HuH-7.5 (cell line): ENCODE measurements around the gene DNAJC5G.
"Not testable (repeated sequence)": the region's sequence is repeated elsewhere in the genome, so short reads cannot be mapped to it uniquely, and the experiment has no call there.

ENCODE experiments used
- DNase-seq: peaks from one replicate; pipeline ENCODE4 v3.0.0; 2011; ENCODE audit warnings: low spot score

DNAJC5G gene

DNA sequence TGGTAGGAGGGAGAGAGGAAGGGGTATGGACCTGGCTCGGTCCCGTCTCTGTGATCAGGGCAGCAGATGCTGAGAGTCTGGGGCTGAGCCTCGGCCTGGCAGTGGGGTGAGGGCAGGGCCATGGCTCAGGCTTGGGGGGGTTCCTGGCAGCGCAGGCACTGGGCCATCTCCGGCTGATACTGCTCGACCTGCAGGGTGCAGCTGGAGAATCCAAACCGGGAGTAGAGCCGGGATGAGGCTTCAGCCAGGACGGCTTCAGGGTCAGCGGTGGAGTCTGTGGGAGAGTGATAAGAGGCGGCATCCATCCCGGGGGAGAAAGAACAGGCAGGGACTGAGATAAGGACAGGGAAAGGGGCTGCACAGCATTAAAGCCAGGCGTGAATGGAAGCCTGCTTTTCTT is 20.0 kb upstream of the DNAJC5G start:
- DNase-seq = no peak

DNA sequence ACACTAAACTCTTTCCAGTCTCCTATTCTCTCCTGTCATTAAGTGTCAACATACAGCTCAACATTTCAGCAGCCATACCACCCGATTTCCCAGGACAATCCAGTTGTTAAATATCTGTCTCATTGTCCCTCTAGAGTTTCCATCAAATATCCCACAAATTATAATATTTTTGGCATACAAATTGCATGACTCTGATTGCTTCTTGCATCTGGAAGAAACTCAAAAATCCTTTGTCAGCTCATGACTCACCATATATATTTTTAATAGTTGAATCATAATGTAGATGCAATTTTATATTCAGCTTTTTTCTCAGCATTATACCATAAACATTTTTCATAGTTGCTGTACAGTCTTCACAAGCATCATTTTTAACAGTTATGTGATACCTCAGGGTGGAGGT is 19.6 kb upstream of the DNAJC5G start:
- no peak for DNase-seq

DNA sequence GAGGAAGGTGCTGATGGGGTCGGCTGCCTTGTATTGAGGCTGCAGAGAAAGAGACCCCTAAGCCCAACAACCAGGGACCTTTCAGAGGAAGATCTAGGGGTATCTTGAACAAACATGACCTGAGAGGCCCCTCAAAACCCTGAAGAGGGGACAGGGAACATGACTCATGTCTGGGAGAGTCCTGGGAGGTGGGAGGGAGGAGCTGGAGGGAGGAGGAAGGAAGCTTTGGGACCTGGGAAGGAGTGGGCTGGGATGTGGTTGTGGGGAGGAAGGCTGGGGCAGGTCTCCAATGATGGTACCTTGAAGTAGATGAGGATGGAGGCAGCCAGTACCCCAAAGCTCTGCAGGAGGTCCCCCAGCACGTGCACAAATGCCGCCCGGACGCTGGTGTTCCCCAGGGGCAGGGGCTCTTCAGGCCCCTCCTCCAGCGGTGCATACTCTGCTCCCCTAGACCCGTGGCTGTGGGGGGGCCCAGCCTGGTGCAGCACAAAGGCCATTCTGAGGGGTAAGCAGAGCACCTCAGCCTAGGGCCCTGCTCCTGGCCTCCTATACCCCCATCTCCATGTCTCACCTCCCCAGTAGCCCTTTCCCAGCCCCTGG is 18.3 kb upstream of the DNAJC5G start:
- DNase-seq = no peak

DNA sequence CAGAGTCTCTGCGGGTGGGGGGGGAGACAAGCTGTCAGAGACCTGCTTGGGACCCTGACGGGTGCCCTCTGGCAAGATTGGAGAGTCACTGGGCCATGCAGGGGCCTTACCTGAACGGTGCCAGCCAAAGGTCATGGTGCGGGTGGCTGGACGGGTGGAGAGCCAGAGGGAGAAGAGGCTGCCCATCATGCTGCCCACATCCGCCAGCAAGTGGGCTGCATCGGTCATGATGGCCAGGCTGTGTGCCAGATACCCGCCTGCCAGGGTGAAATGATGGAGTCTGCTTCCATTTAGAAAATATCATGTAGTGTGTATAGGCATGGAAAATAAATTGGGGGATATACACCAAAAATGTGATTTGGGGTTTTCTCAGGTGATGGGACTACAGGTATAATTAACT is 17.2 kb upstream of the DNAJC5G start:
- no peak for DNase-seq

DNA sequence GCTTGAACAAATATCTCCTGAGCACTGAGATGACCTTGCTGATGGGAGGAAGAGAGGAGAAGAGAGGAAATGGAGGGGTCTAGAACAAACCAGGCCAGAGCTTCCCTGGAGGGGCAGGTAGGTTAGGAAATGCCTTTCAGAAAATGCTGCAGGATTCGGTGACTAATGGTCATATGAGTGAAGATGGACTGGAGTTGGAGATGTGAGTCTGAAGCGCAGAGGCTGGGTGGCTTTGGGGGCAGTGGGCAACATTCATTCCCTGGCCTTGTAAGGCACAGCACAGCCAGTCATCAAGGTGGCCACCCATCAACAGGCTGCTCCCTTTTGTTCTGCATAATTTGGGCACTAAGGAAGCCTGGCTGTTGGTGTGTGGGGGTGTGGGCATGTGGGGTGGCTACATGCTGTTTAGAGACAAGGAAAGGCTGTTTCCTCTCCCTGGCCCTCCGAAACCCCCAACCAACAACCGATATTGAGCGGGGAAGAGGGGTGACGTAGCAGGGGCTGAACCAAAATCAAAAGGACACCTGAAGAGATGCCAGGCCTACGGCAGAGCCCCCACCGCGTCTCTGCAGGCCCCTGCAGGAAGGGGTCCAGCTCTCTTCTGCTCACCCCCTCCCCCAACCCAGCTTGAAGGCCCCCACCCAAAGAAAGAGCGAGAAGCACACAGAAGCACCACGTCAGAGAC is 13.8 kb upstream of the DNAJC5G start:
- no peak for DNase-seq

DNA sequence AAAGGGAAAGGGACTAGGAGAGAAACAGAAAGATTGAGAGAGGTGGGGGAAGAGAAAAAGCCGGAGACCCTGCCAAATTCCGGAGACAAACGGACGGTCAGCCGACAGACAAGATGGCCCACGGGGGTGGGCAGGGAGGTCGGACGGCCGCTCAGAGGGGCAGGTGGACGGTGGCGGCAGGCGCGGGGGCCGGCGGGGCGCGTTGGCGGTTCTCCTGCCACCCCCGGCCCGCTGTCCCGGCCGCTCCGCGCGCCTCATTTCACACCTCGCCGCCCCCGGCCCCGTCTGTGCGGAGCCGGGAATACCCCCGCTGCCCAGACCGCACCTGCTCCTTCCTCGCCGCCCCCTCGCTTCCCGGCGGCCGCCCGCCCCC is 13.3 kb upstream of the DNAJC5G start:
- no peak for DNase-seq

DNA sequence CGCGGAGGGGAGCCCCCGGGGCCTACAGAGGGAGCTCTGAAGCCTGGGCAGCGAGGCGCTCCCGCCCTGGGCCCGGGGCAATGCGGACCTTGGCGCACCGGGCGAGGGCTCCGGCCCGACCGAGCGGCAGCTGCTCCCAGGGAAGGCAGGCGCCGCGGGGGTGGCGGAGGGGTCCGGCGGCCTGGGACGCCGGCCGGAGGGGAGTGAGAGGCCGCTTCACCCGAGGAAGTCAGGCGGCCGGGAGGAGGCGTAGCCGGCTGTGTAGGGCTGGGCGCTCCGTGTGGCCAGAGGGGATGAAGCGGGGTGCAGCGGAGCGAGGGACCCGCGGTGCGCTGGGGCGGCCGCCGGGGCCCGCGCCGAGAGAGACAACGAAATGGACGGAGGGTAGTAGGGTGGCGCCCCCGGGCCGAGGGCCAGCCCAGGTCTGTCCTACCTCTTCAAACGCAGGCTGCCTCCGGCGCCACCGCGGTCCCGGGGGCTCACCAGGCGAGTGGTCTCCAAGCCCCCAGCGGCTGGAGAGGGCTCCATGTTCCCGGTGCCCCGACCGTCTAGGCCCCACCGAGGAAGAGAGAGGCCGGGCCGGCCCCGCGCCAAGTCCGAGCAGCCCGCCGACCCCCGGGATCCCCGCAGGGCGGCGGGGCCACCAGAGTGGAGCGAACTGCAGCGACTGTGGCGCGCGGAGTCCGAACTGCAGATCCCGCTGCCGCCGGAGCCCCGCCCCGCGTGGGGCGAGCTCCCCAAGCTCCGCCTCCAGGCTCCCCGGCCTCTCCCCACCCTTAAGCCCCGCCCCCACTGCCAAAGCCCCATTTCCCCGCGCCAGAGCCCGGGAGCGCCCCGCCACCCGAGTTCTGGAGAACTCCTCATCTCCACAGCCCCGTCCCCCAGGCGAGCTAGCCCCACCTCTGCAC is 12.6 kb upstream of the DNAJC5G start, which contains the start of gene SLC30A3:
SLC30A3 (minus strand) TSS at position 669 of the 908 bp plus-strand sequence; CDS start at position 528, 141 bp downstream.
- peak; percentile 90 for DNase-seq

DNA sequence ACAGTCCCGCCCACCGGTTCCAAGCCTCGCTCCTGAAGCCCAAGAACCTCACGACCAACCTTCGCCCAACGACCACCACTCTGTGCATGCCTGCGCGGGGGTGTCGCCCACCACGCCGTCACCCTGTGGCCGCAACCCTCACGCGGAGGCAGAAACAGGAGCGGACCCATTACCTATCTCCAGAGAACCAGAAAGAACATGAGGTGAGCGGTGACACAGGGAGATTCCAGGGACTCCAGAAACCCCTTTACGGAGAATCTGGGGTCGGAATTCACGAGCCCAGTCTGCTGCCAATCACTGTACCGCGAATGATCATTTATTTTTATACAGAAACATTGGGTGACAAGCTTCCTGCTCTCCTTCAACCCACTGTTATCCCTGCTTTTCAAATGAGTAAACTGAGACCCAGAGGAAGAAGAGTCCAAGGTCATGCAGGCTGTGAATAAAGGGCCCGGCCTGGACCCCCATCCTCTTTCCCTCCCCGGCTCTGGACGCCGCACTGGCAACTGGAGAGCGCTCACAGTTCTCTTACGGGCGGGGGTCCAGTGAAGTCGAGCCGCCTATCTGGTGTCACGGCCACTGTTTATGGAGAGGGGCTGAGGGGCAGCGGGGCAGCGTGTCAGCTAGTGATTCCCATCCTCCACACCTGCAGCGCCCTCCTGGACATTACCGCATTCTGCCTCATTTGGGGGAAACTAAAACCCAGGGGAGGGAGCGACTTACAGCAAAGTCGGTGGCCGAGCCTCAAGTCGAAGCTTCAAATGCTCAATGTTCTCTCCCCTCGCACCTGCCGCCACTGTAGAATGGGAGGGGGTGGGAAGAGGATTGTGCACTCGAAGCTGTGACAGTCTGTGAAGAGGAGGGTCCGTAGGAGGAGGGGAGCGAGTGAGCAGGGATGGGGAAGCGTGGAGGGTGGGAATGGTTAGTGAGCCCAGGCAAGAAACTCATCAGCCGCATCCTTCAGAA is 11.7 kb upstream of the DNAJC5G start:
- peak; percentile 49 for DNase-seq

DNA sequence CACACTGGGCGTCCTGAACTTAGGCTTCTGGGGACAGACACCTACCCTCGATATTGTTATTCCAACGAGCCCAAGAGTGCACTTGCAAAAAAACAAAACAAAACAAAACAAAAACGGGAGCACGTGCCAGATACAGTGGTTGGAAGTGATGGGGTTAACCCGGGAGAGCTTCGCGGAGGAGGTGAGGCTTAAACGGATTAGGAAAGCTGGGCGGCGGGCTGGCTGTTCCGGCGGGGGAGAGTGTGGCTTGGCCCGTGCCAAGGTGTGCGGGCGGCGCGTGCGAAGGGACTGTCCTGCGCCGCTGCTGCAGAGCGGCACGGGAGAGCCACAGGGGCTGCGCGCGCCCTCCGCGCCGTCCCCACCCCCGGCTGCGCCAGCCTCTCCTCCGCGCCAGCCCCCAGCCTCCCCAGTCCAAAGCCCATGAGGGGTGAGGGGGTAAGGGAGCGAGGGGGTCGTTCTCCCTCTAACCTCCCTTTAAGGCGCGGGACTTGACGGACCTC is 10.9 kb upstream of the DNAJC5G start:
- no peak for DNase-seq

DNA sequence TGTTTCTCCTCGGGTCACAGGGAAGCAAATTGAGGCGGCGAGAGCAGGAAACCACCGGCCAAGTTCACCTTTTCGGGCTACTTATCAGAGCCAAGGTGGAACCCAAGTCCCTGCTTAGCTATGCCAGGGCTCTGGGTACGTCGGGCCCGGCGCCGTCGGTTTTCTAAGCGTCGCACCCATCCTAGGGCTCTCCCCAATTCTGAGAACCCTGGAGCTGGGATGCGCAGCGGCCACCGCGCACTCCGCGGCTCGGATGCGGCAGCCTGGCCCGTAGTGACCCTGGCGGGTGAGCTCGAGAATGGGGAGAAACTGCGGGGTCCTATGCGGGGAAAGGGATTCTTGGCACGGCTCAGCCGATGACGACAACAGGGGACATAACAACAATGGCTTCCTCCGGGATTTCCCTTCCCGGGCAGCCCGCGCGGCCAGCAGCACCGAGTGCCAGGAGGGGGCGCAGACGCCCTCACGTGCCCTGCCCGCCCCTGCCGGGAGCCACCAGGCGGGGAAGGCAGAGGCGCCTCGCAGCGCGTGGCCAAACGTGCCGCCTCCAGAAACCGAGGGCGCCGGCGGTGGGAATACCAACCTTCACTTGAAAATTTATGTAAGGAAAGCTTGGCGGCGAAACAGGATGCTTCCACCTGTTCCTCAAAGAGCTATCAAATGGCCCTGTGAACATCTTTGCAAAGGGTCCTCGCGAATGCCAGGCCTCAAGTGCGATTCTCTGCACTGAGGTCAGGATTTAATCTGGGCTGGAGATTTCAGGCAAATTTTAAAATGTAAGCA is 10.3 kb upstream of the DNAJC5G start:
- peak; percentile 93 for DNase-seq

DNA sequence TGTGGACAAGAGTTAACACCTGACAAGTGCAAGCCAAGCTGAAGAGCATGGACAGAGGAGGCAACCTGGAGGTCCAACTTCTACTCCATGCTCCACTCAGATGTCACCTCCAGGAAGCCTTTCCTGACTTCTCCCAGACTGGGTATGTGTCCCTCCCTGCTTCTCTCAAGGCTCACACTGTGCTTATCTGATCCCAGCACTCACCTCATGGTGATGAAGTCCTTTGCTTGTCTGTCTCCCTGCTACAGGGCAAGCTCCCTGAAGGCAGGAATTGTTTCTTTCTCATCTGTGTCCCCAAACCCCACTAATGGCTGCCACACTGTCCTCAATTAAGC is 9.7 kb upstream of the DNAJC5G start:
- no peak for DNase-seq

DNA sequence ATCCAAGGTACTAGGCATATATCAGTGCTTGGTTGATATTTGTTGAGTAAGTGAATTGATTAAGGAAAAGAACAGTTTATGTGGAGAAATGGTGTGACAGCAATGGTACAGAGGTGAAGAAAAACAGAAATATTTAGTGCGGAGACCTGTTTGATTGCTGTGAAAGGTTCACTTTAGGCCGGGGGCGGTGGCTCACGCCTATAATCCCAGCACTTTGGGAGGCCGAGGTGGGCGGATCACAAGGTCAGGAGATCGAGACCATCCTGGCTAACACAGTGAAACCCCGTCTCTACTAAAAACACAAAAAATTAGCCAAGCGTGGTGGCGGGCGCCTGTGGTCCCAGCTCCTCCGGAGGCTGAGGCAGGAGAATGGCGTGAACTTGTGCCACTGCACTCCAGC is 6.9 kb upstream of the DNAJC5G start:
- not testable (repeated sequence) for DNase-seq

DNA sequence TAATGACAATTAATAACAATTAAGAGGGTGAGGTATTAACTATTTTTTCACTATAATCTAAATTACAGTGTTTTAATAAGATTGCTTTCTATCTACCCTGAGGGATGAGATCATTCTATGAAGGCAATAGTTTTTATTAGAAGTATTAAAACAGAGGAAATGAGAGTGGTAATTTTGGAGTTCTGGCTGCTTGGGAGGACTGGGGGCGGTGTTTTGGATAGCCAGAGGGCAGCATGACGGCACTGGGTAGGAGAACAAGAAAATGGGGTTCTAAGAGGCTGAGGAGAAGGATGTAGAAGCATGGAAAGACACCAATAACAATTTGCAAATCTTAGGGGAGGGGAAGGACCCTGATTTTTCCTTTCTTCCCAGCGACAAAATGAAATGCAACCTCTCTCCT is 5.1 kb upstream of the DNAJC5G start:
- no peak for DNase-seq

DNA sequence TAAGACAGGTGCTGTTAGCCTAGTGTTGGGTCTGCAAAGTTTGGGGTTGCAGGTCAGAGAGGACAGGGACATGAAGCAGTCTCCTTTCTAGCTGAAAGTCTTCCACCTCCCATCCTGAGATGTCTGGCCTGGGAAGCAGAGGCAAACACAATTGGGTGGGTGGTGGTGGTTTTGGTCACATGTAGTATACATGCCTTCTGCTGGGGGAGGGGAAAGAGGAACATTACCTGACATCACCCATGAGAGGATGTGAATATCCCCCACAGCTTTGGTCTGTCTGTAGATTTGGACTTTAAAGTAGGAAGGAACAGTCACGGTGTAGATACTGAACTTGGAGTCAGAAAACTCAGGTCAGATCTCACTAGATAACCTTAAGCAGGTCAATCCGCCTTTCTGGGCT is 4.6 kb upstream of the DNAJC5G start:
- DNase-seq = no peak

DNA sequence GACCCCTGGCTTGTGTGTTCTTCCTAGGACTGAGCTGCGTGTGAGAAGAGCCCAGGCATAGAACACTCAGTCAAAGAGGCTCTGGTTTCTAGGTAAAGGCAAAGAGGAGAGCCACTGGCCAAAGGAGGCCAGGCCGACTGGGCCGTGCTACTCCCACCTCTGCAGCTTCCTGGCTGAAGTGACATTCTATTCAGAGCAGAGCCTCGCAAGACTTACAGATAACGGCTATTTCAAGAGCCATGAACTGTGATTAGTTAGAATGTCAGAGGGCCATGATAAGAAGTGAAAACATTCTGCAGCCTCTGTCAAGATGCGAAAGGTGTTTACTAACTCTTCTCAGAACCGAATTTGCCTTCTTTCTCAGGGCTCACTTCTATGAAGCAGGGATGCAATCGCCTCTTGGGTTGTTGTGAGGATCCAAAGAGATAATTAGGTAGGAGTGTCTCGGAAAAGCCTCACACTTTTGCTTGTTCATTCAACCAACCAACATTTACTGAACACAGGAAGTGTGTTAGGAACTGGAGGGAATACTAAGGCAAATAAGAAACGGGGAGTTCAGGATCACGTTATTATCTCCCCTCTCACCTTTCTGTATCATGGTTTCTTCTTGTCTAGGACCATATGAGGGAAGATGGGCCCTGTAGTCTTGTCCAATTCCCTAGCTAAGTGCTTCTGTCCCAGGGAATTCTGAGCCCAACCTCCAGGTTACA is 3.4 kb upstream of the DNAJC5G start:
- DNase-seq = no peak

DNA sequence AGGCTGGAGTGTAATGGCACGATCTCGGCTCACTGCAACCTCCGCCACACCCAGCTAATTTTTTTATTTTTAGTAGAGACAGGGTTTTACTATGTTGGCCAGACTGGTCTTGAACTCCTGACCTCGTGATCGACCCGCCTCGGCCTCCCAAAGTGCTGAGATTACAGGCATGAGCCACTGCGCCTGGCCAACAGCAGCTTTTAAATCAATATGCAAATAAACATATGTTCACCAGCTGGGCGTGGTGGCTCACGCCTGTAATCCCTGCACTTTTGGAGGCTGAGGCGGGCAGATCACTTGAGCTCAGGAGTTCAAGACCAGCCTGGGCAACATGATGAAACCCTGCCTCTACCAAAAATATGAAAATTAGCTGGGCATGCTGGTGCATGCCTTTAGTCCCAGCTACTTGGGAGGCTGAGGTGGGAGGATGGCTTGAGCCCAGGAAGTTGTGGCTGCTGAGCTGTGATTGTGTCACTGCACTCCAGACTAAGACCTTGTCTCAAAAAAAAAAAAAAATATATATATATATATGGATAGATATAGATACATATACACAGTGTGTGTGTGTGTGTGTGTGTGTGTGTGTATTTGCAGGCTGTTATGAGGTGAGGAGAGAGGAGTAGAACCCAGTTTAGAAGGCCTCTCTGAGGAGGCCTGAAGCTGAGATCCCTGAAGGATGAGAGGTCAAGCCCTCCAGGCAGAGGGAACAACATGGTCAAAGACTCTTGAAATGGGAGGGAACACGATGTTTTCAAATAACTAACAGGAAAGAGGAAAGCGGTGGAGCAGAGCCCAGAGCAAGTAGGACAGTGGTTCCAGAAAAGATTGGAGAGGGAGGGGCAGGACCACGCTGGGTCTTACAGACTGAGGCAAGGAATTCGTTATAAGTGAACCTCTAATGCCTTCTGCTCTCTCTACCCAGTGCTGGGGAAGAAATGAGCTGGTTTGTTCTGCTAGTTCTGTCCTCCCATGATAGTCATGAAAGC is 2.4 kb upstream of the DNAJC5G start:
- not testable (repeated sequence) for DNase-seq

DNA sequence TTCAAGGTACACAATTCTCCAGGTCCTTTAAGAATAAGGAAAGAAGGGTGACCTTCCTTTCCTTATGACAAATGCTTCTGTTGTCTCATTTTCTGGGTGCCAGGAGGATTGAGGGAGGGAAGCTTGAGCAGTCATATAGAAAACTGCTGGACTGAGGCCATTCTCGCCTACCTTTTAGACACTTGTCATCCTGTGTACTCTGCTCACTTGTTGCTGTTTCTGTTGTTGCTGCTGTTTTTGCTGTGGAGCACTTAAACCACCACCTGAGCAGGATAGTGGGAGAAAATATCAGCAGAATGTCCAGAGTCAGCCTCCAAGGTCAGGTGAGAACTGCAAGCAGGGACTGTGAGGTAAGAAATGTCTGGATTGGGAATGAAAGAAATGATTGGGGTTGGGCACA is 2.8 kb downstream of the DNAJC5G start:
- DNase-seq = no peak

DNA sequence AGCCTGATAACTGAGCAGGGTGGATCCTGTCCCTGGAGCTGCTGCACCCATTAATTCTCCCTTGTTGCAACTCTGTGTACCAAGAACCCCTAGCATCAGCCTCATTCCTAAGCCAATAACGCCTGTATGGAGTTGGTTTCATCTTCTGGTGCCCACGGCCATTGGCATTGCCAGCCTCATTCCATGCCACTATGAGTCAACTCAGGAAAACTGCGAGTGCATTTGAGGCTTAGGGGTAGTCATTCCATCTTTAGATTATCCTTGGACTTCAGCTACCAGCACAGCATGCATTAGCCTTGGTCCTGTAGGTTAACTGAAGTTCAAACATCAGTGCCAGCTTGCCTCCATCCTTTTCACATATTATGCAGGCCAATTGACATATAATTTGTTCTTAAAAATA is 5.6 kb downstream of the DNAJC5G start:
- DNase-seq = no peak

DNA sequence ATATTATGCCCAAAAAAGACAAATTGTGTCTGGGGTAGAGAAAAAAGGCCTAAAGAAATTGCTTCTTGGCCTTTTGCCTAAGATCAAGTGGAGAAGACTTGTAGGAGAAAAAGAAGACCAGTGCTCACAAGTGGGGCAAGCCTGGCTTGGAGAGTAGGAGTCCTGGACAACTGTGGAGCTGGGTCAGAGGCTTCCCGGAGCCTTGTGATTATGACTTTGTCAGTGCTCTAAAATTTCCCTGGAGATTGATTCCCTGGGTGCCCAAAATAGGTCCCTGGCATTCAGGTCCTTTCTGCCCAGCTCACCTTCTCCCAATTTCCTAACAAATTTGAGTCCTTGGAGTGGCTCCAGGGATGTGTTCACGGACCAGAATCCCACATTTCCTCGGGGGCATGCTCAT is 6.2 kb downstream of the DNAJC5G start:
- no peak for DNase-seq
